CD4-positive, alpha-beta T cell treated with Interleukin-12 subunit alpha and Interleukin-12 subunit beta, for 1 hour (primary cell): ENCODE measurements around the gene TBL3.
"Not testable (repeated sequence)": the region's sequence is repeated elsewhere in the genome, so short reads cannot be mapped to it uniquely, and the experiment has no call there.

Experiments
- DNase-seq: peaks from one replicate; pipeline ENCODE4 v3.0.0-alpha.2; 2020

The TBL3 gene

DNA sequence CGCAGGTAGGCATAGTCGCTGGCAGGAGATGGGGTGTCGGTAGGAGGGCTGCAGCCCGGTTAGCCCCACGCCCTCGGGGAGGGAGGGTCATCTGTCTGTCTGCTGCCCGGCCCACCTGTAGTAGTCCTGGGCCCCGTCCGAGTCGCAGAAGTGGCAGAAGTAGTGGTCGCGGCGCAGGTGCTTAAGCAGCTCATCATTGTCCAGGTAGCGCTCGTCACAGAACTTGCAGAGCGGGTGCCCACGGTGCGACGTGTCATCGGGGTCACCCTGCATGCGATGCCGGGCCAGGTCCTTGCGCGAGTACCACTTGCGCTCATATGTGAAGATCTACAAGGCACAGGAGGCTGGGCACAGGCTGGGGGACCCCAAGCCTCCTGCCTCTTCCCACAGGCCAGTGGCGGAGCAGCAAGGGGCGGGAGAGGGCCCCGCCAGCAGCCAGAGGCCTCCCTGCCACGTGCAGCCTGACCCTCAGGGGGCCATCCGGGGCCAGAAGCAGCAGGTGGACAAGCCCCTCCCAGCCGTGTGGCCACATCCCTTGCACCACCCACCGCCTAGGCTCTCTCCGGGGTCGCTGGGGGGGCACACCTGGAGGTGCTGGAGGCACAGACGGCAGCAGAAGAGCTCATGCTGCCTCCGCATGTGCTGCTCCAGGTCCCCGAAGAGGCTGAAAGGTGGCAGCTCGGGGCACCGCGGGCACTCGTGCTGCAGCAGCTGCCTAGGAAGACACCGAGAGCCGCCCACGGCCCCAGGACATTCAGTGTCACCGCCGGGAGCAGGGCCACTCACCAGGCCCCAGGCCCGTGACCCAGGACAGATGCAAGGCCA lies 30.8 kb downstream of the TBL3 start:
- DNase-seq, result no peak

DNA sequence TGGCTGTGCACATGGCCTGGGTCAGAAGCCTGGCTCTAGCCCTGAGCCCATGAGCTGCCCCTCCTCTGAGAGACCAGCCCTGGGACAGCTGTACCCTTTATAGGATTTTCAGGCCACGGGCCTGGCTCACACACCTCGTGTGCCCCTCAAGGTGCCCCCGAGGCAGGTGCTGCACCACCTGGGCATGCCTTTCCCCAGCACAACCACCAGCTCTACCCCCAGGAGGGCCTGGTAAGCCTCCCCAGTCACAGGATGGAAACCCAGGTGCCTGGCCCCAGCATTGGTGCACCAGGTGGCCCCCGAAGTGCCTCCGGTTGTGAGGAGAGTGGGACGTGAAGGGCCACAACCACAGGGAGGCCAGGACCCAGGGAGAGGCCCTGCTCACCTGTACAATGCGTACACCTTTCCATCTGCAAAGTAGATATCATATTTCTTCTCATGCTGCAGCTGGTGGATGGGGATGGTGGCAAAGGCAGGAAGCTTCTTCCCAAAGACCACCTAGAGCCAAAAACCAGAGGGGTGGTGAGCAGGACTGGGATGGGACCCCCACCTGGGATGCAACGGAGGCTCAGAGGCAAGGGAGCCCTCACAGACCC lies 31.5 kb downstream of the TBL3 start:
- DNase-seq, result no peak

DNA sequence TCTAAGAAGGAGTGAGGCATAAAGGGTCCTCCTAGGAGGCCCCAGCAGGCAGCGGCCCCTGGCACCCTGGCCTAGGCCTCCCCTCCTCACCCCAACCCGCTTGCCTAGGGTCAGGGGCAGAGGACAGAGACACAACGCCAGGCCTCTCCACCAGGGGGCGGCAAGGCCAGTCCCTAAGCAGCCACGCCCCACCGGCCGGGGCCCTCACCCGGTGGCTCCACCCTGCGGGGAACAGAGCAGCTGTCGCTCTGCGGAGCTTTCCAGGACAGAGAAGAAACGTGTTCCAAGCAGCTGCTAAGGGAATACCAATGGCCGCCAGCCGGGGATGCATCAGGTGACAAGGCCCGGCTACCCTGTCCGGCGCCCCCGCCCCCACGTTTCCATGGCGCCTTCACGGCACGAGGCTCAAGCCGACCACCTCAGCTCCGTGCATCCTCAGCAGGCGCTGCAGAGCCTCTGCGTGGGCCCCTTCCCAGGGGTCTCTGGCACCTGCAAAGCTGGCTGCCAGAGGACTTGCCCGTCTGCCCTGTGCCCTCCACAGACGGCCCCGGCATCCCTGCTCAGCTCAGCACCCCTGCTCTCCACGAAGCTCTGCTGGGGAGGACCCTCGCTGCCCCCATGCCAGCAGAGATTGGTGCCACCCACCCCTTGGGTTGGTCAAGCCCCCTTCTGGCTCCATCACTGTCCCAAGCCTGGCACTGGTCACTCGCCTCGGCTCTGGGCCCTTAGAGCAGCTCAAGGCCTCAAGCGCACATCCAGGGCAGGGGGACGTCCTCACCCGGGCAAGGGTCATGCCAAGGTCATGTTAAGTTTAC lies 32.2 kb downstream of the TBL3 start:
- peak; percentile 88 for DNase-seq

DNA sequence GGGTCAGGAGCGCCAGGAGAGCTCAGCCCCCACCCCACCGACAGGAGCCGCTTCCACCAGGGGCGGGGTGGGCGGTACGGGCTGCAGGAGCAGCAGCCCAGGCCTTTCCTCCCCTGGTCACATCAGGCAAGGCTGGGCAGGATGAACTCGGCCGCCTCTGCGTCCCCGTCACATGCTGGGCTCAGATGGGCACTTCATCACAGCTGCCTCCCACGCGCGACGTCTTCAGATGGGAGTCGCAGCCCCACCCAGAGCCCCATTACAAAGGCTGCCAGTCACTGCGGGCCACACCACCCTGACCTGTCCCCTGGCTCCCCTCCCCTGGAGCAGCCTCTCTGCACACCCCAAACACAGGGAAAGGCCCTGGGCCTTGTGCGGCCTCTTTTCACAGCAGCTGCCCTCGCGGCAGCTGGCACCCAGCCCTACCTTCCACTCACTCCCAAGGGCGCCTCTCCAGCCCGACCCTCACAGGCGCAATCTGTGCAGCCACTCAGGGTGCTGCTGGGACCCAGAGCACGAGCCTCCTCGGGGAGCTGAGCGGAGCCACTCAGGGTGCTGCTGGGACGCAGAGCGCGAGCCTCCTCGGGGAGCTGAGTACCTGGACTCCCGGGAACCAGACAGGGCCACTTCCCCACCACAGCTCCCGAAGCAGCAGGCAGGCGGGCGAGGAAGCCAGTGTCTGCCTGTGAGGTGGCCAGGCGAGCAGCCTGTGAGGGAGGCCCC lies 33.1 kb downstream of the TBL3 start:
- DNase-seq, result no peak

GRCh38 chr16:2005646-2006045 lies 33.8 kb downstream of the TBL3 start:
- no peak for DNase-seq

DNA sequence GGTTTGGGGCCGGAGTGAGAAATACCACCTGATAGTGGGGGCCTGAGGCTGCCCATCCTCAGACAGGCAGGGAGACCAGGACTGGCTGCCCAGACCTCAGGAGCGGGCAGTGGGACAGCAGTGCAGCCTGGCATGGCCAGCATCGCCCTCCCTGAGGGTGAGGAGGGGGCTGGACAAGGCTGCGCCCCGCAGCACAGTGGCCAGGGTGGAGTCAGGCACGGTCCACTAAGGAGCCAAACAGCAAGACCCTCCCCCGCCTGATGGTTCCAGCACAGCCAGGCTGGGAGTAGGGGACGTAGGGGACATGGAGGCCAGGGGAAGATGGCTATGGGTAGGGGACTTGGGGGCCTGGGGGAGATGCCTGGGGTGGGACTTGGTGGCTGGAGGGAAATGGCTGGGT lies 34.5 kb downstream of the TBL3 start:
- DNase-seq, result no peak

GRCh38 chr16:2007081-2007836 lies 35.4 kb downstream of the TBL3 start:
- no peak for DNase-seq

- DNase-seq, result peak; percentile 33
Measured at GRCh38 chr16:2008009-2008526, 36.2 kb downstream of the TBL3 start.

GRCh38 chr16:2008631-2009163 lies 36.8 kb downstream of the TBL3 start:
- no peak for DNase-seq

GRCh38 chr16:2009164-2009711 lies 37.4 kb downstream of the TBL3 start:
- DNase-seq, result no peak

GRCh38 chr16:2009791-2010510 lies 38.1 kb downstream of the TBL3 start, which contains the start of gene ZNF598:
ZNF598 (minus strand) TSS chr16:2009821.
- DNase-seq, result peak; percentile 84

DNA sequence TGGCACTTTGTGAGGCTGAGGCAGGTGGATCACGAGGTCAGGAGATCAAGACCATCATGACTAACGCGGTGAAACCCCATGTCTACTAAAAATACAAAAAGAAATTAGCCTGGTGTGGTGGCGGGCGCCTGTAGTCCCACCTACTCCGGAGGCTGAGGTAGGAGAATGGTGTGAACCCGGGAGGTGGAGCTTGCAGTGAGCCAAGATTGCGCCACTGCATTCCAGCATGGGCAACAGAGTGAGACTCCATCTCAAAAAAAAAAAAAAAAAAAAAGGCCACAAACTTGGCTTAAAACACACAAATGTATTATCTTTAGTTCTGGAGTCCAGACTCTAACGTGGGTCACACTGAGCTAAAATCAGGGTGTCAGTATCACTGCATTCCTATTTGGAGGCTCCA lies 39.9 kb downstream of the TBL3 start:
- DNase-seq, result not testable (repeated sequence)

DNA sequence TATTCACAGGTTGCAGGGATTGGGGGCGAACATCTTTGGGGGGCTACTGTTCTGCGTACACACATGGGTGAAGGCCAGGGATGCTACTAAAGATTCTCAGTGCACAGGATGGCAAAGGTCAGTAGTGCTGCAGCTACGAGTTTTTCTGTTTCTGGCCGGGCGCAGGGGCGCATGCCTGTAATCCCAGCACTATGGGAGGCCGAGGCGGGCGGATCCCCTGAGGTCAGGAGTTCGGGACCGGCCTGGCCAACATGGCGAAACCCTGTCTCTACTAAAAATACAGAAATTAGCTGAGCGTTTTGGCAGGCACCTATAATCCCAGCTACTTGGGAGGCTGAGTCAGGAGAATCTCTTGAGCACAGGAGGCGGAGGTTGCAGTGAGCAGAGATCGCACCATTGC lies 41.7 kb downstream of the TBL3 start:
- DNase-seq, result no peak

GRCh38 chr16:2015117-2015946 lies 43.5 kb downstream of the TBL3 start:
- no peak for DNase-seq

GRCh38 chr16:2015947-2016208 lies 44.0 kb downstream of the TBL3 start:
- no peak for DNase-seq

GRCh38 chr16:2016407-2016922 lies 44.6 kb downstream of the TBL3 start:
- DNase-seq, result no peak

- peak; percentile 21 for DNase-seq
Measured at GRCh38 chr16:2019518-2019920, 47.7 kb downstream of the TBL3 start, which contains the start of gene NPW. NPW (plus strand) TSS chr16:2019785.

- no peak for DNase-seq
Measured at GRCh38 chr16:2019921-2020831, 48.3 kb downstream of the TBL3 start.

GRCh38 chr16:2022723-2023091 lies 50.9 kb downstream of the TBL3 start:
- DNase-seq, result no peak
